SK-N-SH treated with all-trans-retinoic acid at 6 μM for 48 hours (cell line): ENCODE results near the gene CD177.
"Not testable (repeated sequence)": the region's sequence is repeated elsewhere in the genome, so short reads cannot be mapped to it uniquely, and the experiment has no call there.

Experiments
- ARNTL ChIP-seq: fragments of 450-650 bp; formaldehyde crosslinking; IDR thresholded peaks from 2 replicates; pipeline ENCODE4 v1.5.0; 2020; ENCODE audit warnings: low read depth, mild to moderate bottlenecking, moderate library complexity, borderline replicate concordance
- ISL1 ChIP-seq: fragments of 250-450 bp; sonication (Bioruptor Pico); IDR thresholded peaks from 2 replicates; pipeline ENCODE4 v2.1.2; 2022; ENCODE audit warnings: mild to moderate bottlenecking, moderate library complexity
- PATZ1 ChIP-seq: fragments of 250-450 bp; sonication (Bioruptor Pico); IDR thresholded peaks from 2 replicates; pipeline ENCODE4 v1.8.0; 2020; ENCODE audit warnings: mild to moderate bottlenecking, moderate library complexity, borderline replicate concordance
- PPARA ChIP-seq: fragments of 250-450 bp; sonication (Bioruptor Pico); IDR thresholded peaks from 2 replicates; pipeline ENCODE4 v1.5.0; 2020; ENCODE audit warnings: mild to moderate bottlenecking, borderline replicate concordance
- ZNF70 ChIP-seq: fragments of 450-650 bp; formaldehyde crosslinking; IDR thresholded peaks from 2 replicates; pipeline ENCODE4 v1.5.0; 2020; ENCODE audit warnings: mild to moderate bottlenecking, moderate library complexity
- ZNF8 ChIP-seq: fragments of 450-650 bp; formaldehyde crosslinking; IDR thresholded peaks from 2 replicates; pipeline ENCODE4 v1.5.0; 2020; ENCODE audit warnings: mild to moderate bottlenecking, moderate library complexity

GRCh38 chr19:43349813-43350212 lies 3.7 kb upstream of the CD177 start:
- TF ChIP-seq PATZ1; PPARA (CRISPR knock-in tag); ZNF70 (CRISPR knock-in tag); ARNTL (CRISPR knock-in tag); ZNF8; ISL1 (CRISPR knock-in tag): not testable (repeated sequence)
